HG03439 (cell line): ENCODE measurements around the gene CSNK1D.
"Not testable (repeated sequence)": the region's sequence is repeated elsewhere in the genome, so short reads cannot be mapped to it uniquely, and the experiment has no call there.

ENCODE experiments used
- ATAC-seq: cut with Tn5 transposase; IDR thresholded peaks from one replicate; pipeline ENCODE4 v1.9.1; 2021; ENCODE audit warnings: mild to moderate bottlenecking, moderate library complexity; ENCODE audit not compliant: unreplicated experiment

The CSNK1D gene

GRCh38 chr17:82254096-82254495 lies 19.4 kb downstream of the CSNK1D start:
- ATAC-seq, result not testable (repeated sequence)

- no peak for ATAC-seq
Measured at GRCh38 chr17:82253179-82253544, 20.3 kb downstream of the CSNK1D start.

DNA sequence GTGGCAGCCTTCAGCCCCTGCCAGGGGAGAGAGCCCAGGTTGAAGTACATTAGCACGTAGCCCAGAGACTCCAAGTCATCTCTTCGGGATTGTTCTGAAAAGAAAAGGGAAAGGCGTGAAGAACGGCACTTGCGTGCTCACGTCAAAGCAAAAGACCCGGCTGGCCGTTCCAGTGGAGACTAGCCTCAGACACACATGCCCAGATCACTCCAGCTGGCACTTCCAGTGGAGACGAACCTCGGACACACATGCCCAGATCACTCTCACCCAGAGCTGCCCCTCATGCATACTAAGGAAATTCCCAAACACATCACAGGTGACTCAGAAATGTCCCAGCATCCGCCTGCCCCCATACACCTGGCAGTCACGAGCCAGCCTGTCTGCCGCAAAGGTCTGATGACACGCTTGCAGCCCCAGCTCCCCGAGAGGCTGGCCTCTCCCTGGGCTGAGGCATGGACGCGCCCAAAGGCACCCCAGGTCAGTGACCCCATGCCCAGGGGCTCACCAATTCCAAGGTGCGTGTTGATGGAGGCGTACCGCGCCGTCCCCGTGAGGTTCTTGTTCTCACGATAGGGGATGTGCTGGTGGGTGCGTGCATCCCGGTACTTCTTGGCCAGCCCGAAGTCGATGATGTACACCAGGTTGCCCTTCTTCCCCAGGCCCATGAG lies 20.9 kb downstream of the CSNK1D start:
- no peak for ATAC-seq

- ATAC-seq, result no peak
Measured at GRCh38 chr17:82250868-82251500, 22.5 kb downstream of the CSNK1D start.

- no peak for ATAC-seq
Measured at GRCh38 chr17:82249896-82250581, 23.5 kb downstream of the CSNK1D start.

DNA sequence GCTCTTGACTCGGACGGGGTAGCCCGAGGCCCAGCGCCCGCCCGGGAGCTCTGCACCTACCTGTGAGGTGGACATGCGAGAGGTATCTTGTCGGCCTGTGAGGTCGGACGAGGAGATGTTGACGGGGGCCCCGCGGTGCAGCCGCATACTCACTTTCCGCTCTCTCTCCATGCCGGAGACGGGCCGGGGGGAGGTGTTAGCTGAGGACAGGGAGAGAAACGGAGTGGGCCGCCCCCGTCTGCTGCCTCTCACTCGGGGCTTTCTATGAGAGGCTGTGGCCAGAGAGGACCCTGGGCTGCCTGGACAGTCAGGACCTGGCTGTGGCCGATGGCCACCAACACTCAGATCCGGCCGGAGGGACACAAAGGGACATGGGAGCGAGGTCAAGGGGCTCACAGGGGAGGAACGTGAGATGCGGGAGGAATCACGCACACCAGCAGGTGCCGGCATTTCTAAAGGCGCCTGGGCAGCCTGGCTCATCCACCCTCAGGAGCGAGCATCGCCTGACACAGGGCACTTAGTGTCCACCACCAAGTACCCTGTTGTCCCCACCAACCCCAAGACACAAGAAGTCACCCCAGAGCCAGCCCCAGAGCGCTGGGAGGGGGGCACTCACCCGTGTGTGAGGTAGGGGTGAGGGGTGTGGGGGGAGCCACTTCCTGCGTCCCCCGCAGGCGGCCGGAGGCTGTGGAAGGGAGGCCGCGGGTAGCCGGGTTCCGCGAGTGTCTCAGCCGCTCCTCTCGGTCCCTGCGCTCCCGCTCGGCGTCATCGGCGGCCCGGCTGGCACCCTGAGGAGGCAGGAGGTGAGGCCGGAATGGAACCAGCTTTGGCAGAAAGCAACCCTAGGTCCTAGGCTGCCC lies 24.5 kb downstream of the CSNK1D start:
- no peak for ATAC-seq

DNA sequence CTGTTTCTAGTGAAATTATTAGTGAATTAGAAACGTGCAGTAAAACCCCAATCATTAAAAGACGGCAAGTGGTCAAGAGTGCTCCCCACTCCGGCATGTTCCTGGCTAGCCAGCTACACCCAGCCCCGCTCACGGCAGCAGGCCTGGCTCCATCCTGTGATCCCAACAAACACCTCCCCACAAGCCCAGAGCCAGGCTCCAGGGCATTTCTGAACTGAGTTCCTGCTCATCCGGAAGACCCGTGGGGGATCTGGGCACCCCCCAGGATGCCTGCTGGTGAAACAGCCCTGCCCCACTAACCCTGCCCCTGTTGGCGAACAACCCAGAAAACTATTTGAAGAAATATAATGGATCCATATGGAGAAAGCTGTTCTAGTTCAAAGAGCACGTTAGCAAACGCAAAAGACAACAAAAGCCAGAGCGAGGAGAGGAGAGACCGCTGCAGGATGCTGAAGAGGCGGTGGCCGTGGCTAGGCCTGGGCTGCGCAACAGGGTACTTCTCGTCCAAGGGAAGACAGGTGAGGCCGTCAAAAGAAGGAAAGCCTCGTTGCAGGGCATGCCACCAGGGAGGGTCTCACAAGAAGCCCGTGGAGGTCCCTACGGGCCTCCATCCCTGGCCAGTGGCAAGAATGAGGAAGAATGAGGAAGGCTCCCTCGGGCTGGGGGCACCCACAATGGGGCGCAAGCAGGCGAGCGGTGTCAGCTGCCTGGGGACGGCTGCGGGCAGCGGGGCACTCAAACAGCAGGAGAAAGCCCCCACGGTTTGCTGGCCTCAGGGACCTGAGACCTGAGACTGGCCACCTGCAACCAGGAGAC lies 25.4 kb downstream of the CSNK1D start:
- no peak for ATAC-seq

- no peak for ATAC-seq
Measured at GRCh38 chr17:82247182-82247823, 26.2 kb downstream of the CSNK1D start.

GRCh38 chr17:82246365-82247181 lies 26.9 kb downstream of the CSNK1D start:
- ATAC-seq, result no peak

DNA sequence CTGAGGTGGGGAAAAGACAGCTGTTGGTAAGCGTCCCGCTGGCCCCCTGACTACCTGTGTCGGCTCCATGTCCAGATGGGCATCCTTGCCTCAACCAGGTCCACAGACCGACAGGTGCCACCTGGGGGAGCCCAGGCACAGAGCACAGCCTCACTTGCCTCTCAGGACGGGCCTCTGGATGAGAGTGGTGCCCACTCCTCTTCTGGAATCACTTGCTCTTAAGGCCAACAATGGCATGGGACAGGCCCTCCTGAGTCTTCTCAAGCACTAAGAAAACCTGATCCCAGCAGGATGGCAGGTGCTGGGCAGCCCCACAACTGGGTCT lies 27.5 kb downstream of the CSNK1D start:
- ATAC-seq, result no peak

DNA sequence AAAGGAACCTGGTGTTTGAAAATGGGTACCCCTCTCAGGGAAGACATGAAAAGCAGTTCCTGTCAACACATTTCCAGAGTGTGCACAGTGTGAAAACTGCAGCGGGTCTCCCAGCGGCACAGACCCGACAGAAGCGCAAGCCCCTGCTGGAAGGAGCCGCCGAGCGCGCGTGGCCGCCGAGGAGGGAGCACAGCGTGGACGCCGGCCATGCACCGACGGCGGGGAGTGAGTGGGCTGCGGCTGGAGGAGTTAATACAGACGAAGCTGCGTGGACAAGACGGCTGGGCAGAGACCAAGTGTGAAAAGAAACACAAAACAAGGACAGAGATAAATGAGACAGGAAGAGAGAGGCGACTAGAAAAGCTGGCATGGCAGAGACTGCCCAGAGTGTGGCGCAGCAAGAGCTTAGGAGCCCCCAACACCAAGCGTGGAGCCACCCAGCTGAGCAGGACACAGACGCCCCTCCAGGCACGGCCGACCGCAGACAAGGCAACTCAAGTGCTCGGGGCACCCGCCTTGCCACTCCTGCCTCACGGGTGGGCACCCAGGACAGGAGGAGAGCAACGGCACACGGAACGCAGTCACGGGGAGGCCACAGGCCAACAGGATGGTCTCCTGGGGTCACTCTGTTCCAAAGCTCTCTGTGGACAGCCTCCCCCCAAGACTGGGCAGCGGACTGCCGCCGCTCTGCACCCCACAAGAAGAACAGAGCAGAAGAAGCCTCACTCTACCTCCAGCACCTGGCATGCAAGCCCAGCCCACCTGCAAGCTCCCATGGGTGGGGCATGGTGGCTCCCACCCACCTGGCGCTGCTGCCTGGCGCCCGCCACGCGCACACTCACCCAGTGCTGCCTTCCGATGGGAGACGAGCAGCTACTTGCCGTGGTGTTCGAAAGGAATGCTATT lies 28.1 kb downstream of the CSNK1D start:
- no peak for ATAC-seq

DNA sequence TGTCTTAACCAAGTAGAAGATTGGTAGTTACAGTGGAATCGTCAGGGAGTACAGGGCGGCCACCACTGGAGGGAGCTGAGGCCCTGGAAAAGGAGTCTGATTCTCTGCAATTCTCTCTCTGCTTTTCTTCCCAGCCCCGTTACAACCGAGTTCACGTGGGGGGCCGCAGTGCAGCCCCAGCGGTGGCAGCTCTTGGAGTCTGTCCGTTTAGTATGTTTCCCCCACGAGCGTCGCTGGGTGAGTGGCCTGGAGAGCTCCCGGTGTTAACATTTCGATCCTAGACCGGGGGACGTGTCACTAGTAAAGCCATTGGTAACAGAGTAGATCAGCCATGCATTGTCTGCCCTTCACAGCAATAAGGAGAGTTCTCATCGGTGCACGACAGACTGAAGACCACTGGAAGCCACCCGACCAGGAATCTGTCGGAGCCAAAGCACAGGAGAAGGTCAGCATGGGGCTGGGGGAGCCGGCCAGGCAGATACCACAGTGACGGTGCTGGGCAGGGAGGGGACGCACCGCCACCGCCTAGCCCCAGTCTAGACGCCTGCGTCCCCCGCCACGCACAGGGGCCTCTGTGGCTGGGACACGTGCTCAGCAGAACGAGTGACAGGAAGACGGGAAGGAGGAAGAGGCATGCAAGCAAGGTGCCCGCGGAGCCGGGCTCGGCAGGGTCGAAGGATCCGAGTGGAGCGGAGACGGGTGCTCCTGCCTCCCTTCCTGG lies 28.9 kb downstream of the CSNK1D start:
- no peak for ATAC-seq

DNA sequence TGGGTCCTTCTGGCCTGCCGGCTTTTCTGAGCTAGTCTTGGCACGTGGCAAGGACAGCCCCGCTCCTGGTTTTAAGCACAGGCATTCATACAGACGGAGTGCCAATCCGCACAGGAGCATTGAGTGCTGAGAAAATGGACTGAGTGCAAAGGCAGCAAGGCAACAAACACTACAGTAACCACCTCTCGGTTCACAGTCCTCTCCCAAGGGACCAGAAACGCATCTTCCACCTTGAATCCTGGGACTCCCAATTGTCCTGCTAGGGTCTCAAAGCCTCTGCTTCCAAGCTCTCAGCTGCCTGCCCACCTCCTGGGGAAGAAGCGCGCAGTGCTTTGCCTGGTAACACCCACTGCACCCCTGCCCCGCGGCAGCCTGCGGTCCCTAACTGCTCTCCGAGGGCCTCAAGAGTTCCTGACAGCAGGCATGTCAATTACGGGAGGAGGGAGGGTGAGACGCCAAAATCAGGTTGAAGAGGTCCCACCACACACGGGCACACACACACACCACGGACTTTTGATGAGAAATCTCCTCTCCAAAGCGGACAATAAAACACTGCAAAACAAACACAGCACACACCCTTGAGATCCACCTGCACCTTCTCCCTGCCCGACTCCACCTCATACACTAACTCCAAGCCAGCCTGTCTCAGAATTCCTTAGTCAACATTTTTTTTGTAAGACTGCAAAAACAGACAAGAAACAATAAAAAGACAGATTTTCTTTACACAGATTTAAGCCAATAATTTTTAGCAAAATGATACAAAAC lies 29.7 kb downstream of the CSNK1D start:
- ATAC-seq, result no peak

DNA sequence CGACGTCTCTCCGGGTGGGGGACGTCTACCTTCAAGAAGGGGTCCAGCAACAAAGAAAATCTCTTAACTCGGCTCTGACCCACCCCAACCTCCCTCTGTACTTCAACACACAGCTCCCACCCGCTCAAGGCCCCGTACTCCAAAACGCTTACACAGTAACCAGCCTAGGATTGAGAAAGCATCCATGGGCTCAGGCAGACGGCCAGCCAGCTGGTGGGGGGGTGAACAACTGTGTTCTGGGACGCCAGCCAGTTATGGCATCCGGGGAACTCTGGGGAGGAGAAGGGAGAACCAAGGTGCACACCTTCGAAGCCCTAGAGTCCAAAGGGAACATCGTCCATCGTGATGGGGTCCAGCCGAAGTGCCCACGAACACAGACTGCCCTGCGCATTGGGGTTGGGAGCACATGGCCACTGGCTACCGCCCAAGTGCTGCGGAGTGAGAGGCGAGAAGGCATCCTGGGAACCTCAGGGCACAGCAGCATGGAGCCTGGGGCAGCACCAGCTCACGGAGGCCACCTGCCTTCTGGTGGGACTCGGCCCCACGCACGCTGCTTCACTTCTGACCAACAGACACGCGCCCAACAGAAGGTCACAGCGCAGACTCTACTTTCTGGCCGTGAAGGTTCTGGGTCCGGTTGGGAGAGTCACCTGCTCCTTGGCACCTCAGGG lies 30.4 kb downstream of the CSNK1D start:
- no peak for ATAC-seq

- ATAC-seq, result no peak
Measured at GRCh38 chr17:82242698-82242976, 30.9 kb downstream of the CSNK1D start.

DNA sequence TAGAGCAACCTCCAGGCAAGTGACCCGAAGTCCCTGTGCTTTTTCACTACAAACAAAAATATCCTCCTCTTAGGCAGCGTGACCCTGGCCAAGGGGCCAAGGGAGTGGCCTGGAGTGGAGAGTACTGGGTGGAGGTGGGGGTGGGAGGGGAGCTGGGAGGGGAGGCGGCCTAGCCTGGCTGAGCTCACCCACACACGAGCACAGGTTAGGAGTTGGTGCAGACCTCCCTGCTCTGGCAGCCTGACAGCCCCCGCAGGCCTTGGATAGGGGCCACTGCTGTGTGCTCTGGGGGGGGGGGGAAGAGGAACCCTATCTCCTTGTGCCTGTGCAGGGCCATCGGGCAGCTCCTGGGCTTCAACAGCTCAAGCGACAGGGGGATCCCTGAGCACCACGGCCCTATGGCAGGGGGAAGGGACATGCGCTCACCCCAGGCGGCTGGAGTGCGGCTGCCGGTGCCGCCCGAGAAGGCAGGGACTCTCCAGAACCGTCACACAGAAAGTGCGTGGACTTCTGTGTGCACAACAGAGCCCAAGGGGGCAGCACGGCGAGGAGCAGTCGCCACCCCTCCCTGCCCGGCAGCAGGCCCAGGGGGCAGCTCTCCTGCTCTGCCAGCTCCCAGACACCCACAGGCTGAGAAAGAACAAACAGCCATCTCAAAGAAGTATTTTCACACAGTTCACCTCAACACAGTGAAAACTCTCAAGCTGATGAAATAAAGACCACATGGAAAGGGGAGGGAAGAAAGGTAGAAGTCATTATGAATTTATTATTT lies 31.4 kb downstream of the CSNK1D start:
- no peak for ATAC-seq
